Measurements from ENCODE around the gene CWC15.
"Not testable (repeated sequence)": the region's sequence is repeated elsewhere in the genome, so short reads cannot be mapped to it uniquely, and the experiment has no call there.

The CWC15 gene

GRCh38 chr11:94948070-94948617, 25.2 kb downstream of the CWC15 start:
- no peaks in the 10 kb centered on the region for H3K9me3 ChIP-seq (replicated peaks; ENCODE audit: low read length)
- no peaks in the 10 kb centered on the region for H3K4me1 ChIP-seq (ENCODE audit: control insufficient read depth, insufficient read depth, low read length)
- no peak overlapping the region for H3K9ac ChIP-seq (ENCODE audit: low read depth, low read length)
- no peak overlapping the region for H3K4me2 ChIP-seq (ENCODE audit: low read length)
- H3K27me3 ChIP-seq (ENCODE audit: control insufficient read depth, insufficient read depth, low read length) = no peaks in the 10 kb centered on the region
- H3K36me3 ChIP-seq (ENCODE audit: insufficient read depth, low read length) = no peaks in the 10 kb centered on the region
- H3K4me3 ChIP-seq (ENCODE audit: low read length) = no peak overlapping the region

GRCh38 chr11:94946812-94947211, 26.5 kb downstream of the CWC15 start:
- H3K9ac ChIP-seq (ENCODE audit: low read depth, low read length) = no peak overlapping the region
- H3K27me3 ChIP-seq (ENCODE audit: control insufficient read depth, insufficient read depth, low read length) = no peaks in the 10 kb centered on the region
- H3K9me3 ChIP-seq (replicated peaks; ENCODE audit: low read length) = no peaks in the 10 kb centered on the region
- no peak overlapping the region for H3K4me2 ChIP-seq (ENCODE audit: low read length)
- H3K36me3 ChIP-seq (ENCODE audit: insufficient read depth, low read length) = no peaks in the 10 kb centered on the region
- H3K4me3 ChIP-seq (ENCODE audit: low read length) = no peak overlapping the region
- H3K4me1 ChIP-seq (ENCODE audit: control insufficient read depth, insufficient read depth, low read length) = no peaks in the 10 kb centered on the region

- H3K9me3 ChIP-seq (replicated peaks; ENCODE audit: low read length) = no peaks in the 10 kb centered on the region
- H3K27me3 ChIP-seq (ENCODE audit: control insufficient read depth, insufficient read depth, low read length) = no peaks in the 10 kb centered on the region
These were observed 32.2 kb downstream of the CWC15 start for GRCh38 chr11:94941131-94941530.

GRCh38 chr11:94939346-94939745, 34.0 kb downstream of the CWC15 start:
- H3K27me3 ChIP-seq (ENCODE audit: control insufficient read depth, insufficient read depth, low read length) = no peaks in the 10 kb centered on the region

More at GRCh38 chr11:94941131-94941530, 32.2 kb downstream of the CWC15 start:
- Histone ChIP-seq H3K4me3 (ENCODE audit: low read length) (no peak overlapping the region), H3K9ac (ENCODE audit: low read depth, low read length) (no peak overlapping the region), H3K36me3 (ENCODE audit: insufficient read depth, low read length) (no peaks in the 10 kb centered on the region), H3K4me1 (ENCODE audit: control insufficient read depth, insufficient read depth, low read length) (peaks cover 16% of the 10 kb centered on the region), H3K4me2 (ENCODE audit: low read length) (no peak overlapping the region)

GRCh38 chr11:94938095-94939055, 35.0 kb downstream of the CWC15 start:
- Histone ChIP-seq H3K4me1 (ENCODE audit: control insufficient read depth, insufficient read depth, low read length) (peaks cover 38% of the 10 kb centered on the region), H3K9ac (ENCODE audit: low read depth, low read length) (peak overlapping the region; percentile 29), H3K4me3 (ENCODE audit: low read length) (peak overlapping the region; percentile 50), H3K36me3 (ENCODE audit: insufficient read depth, low read length) (no peaks in the 10 kb centered on the region), H3K27me3 (ENCODE audit: control insufficient read depth, insufficient read depth, low read length) (no peaks in the 10 kb centered on the region), H3K9me3 (replicated peaks; ENCODE audit: low read length) (no peaks in the 10 kb centered on the region), H3K4me2 (ENCODE audit: low read length) (peak overlapping the region; percentile 62)

More at GRCh38 chr11:94939346-94939745, 34.0 kb downstream of the CWC15 start:
- Histone ChIP-seq H3K9me3 (replicated peaks; ENCODE audit: low read length) (no peaks in the 10 kb centered on the region), H3K4me1 (ENCODE audit: control insufficient read depth, insufficient read depth, low read length) (peaks cover 28% of the 10 kb centered on the region), H3K4me2 (ENCODE audit: low read length) (no peak overlapping the region), H3K36me3 (ENCODE audit: insufficient read depth, low read length) (no peaks in the 10 kb centered on the region), H3K9ac (ENCODE audit: low read depth, low read length) (no peak overlapping the region), H3K4me3 (ENCODE audit: low read length) (no peak overlapping the region)

- Histone ChIP-seq H3K4me2 (ENCODE audit: low read length) (no peak overlapping the region), H3K36me3 (ENCODE audit: insufficient read depth, low read length) (no peaks in the 10 kb centered on the region), H3K27me3 (ENCODE audit: control insufficient read depth, insufficient read depth, low read length) (no peaks in the 10 kb centered on the region), H3K9ac (ENCODE audit: low read depth, low read length) (no peak overlapping the region), H3K4me1 (ENCODE audit: control insufficient read depth, insufficient read depth, low read length) (peaks cover 46% of the 10 kb centered on the region), H3K9me3 (replicated peaks; ENCODE audit: low read length) (no peaks in the 10 kb centered on the region), H3K4me3 (ENCODE audit: low read length) (no peak overlapping the region)
These were observed 38.5 kb downstream of the CWC15 start for GRCh38 chr11:94934846-94935245.

- Histone ChIP-seq H3K9me3 (replicated peaks; ENCODE audit: low read length) (no peaks in the 10 kb centered on the region), H3K36me3 (ENCODE audit: insufficient read depth, low read length) (no peaks in the 10 kb centered on the region), H3K4me3 (ENCODE audit: low read length) (no peak overlapping the region), H3K9ac (ENCODE audit: low read depth, low read length) (peak overlapping the region; percentile 50), H3K4me2 (ENCODE audit: low read length) (no peak overlapping the region), H3K4me1 (ENCODE audit: control insufficient read depth, insufficient read depth, low read length) (peaks cover 46% of the 10 kb centered on the region), H3K27me3 (ENCODE audit: control insufficient read depth, insufficient read depth, low read length) (no peaks in the 10 kb centered on the region)
These were observed 39.0 kb downstream of the CWC15 start for GRCh38 chr11:94934362-94934761.

GRCh38 chr11:94933223-94934130, 39.9 kb downstream of the CWC15 start:
- H3K4me1 ChIP-seq (ENCODE audit: control insufficient read depth, insufficient read depth, low read length) = peaks cover 44% of the 10 kb centered on the region
- H3K9ac ChIP-seq (ENCODE audit: low read depth, low read length) = peak overlapping the region; percentile 50
- no peaks in the 10 kb centered on the region for H3K9me3 ChIP-seq (replicated peaks; ENCODE audit: low read length)
- peak overlapping the region; percentile 39 for H3K4me3 ChIP-seq (ENCODE audit: low read length)
- H3K4me2 ChIP-seq (ENCODE audit: low read length) = peak overlapping the region; percentile 63
- H3K36me3 ChIP-seq (ENCODE audit: insufficient read depth, low read length) = no peaks in the 10 kb centered on the region
- no peaks in the 10 kb centered on the region for H3K27me3 ChIP-seq (ENCODE audit: control insufficient read depth, insufficient read depth, low read length)

- H3K27me3 ChIP-seq (ENCODE audit: control insufficient read depth, insufficient read depth, low read length) = no peaks in the 10 kb centered on the region
- peaks cover 45% of the 10 kb centered on the region for H3K4me1 ChIP-seq (ENCODE audit: control insufficient read depth, insufficient read depth, low read length)
- peak overlapping the region; percentile 34 for H3K9ac ChIP-seq (ENCODE audit: low read depth, low read length)
- no peaks in the 10 kb centered on the region for H3K9me3 ChIP-seq (replicated peaks; ENCODE audit: low read length)
- no peaks in the 10 kb centered on the region for H3K36me3 ChIP-seq (ENCODE audit: insufficient read depth, low read length)
- H3K4me2 ChIP-seq (ENCODE audit: low read length) = no peak overlapping the region
- H3K4me3 ChIP-seq (ENCODE audit: low read length) = no peak overlapping the region
These were observed 40.9 kb downstream of the CWC15 start for GRCh38 chr11:94932503-94932902.

- H3K9ac ChIP-seq (ENCODE audit: low read depth, low read length); H3K4me3 ChIP-seq (ENCODE audit: low read length); H3K4me2 ChIP-seq (ENCODE audit: low read length); H3K36me3 ChIP-seq (ENCODE audit: insufficient read depth, low read length); H3K9me3 ChIP-seq (replicated peaks; ENCODE audit: low read length); H3K27me3 ChIP-seq (ENCODE audit: control insufficient read depth, insufficient read depth, low read length): not testable (repeated sequence)
- peaks cover 49% of the 10 kb centered on the region for H3K4me1 ChIP-seq (ENCODE audit: control insufficient read depth, insufficient read depth, low read length)
These were observed 41.3 kb downstream of the CWC15 start for GRCh38 chr11:94932072-94932471.

Measured in skeletal muscle satellite cell (primary cell).